NCI-H1092 treated with DMSO at 0.1 percent for 48 hours (cell line): Measurements from ENCODE around the gene CTNNA1.

Experiments used
- DNase-seq: peaks from one replicate; lab custom pipeline; 2025; lab: John Stamatoyannopoulos, UW

Gene CTNNA1

GRCh38 chr5:138932171-138932810 lies 179.1 kb downstream of the CTNNA1 start:
- no peak for DNase-seq

- DNase-seq: no peak
Observed at GRCh38 chr5:138933522-138934290, 180.5 kb downstream of the CTNNA1 start.

- DNase-seq: no peak
Observed at GRCh38 chr5:138934971-138935370, 181.7 kb downstream of the CTNNA1 start.

GRCh38 chr5:138935466-138935865 lies 182.2 kb downstream of the CTNNA1 start:
- no peak for DNase-seq

- DNase-seq: no peak
Observed at GRCh38 chr5:138936225-138936967, 183.2 kb downstream of the CTNNA1 start.

GRCh38 chr5:138936968-138937345 lies 183.7 kb downstream of the CTNNA1 start:
- DNase-seq: no peak

- no peak for DNase-seq
Observed at GRCh38 chr5:138937392-138938387, 184.5 kb downstream of the CTNNA1 start.

- DNase-seq: no peak
Observed at GRCh38 chr5:138938526-138938925, 185.3 kb downstream of the CTNNA1 start.

- DNase-seq: no peak
Observed at GRCh38 chr5:138942066-138942465, 188.8 kb downstream of the CTNNA1 start.

GRCh38 chr5:138942861-138943260 lies 189.6 kb downstream of the CTNNA1 start:
- DNase-seq: no peak

- DNase-seq: no peak
Observed at GRCh38 chr5:138943599-138944173, 190.5 kb downstream of the CTNNA1 start.

- no peak for DNase-seq
Observed at GRCh38 chr5:138944527-138945322, 191.5 kb downstream of the CTNNA1 start.

GRCh38 chr5:138945421-138946240 lies 192.4 kb downstream of the CTNNA1 start:
- no peak for DNase-seq

GRCh38 chr5:138946241-138946623 lies 193.0 kb downstream of the CTNNA1 start:
- no peak for DNase-seq

- DNase-seq: no peak
Observed at GRCh38 chr5:138946831-138947560, 193.8 kb downstream of the CTNNA1 start.

- DNase-seq: no peak
Observed at GRCh38 chr5:138947780-138948179, 194.6 kb downstream of the CTNNA1 start.

- DNase-seq: no peak
Observed at GRCh38 chr5:138948471-138949222, 195.4 kb downstream of the CTNNA1 start.

GRCh38 chr5:138949223-138949574 lies 196.0 kb downstream of the CTNNA1 start:
- no peak for DNase-seq
